ENCODE measurements around the gene ARMC9. TPM values are rescaled to one million over a fixed set of nuclear protein-coding genes. Genes with fewer than 3 reads are reported as not detected.

ARMC9 gene
- total RNA-seq, 2 donors from 2014 or later = 1.6 to 2.0 TPM

- Mint-ChIP-seq H3K27ac (no peak overlapping the region), H3K9me3 (no peaks in the 10 kb centered on the region), H3K27me3 (peaks cover 31% of the 10 kb centered on the region), H3K36me3 (ENCODE audit: low read depth) (no peaks in the 10 kb centered on the region), H3K4me3 (no peak overlapping the region), H3K4me1 (no peaks in the 10 kb centered on the region)
- no peak for ATAC-seq (replicated peaks)
Measured at GRCh38 chr2:231412618-231412963, 214.2 kb downstream of the ARMC9 start.

- H3K36me3 Mint-ChIP-seq (ENCODE audit: low read depth) = no peaks in the 10 kb centered on the region
- no peak overlapping the region for H3K4me3 Mint-ChIP-seq
- no peaks in the 10 kb centered on the region for H3K4me1 Mint-ChIP-seq
- H3K9me3 Mint-ChIP-seq = no peaks in the 10 kb centered on the region
- H3K27me3 Mint-ChIP-seq = peaks cover 31% of the 10 kb centered on the region
- ATAC-seq (replicated peaks) = no peak
- H3K27ac Mint-ChIP-seq = no peak overlapping the region
Measured at GRCh38 chr2:231413456-231413855, 215.0 kb downstream of the ARMC9 start.

- no peak for ATAC-seq (replicated peaks)
- Mint-ChIP-seq H3K9me3 (no peaks in the 10 kb centered on the region), H3K4me1 (no peaks in the 10 kb centered on the region), H3K27me3 (peaks cover 31% of the 10 kb centered on the region), H3K4me3 (no peak overlapping the region), H3K36me3 (ENCODE audit: low read depth) (no peaks in the 10 kb centered on the region), H3K27ac (no peak overlapping the region)
Measured at GRCh38 chr2:231413921-231414476, 215.6 kb downstream of the ARMC9 start.

GRCh38 chr2:231415029-231415428, 216.6 kb downstream of the ARMC9 start:
- Mint-ChIP-seq H3K4me3 (no peak overlapping the region), H3K27me3 (peaks cover 31% of the 10 kb centered on the region), H3K27ac (no peak overlapping the region), H3K9me3 (no peaks in the 10 kb centered on the region), H3K4me1 (no peaks in the 10 kb centered on the region), H3K36me3 (ENCODE audit: low read depth) (no peaks in the 10 kb centered on the region)
- ATAC-seq (replicated peaks) = no peak

- H3K4me1 Mint-ChIP-seq = no peaks in the 10 kb centered on the region
- ATAC-seq (replicated peaks) = no peak
- peaks cover 11% of the 10 kb centered on the region for H3K27me3 Mint-ChIP-seq
- H3K4me3 Mint-ChIP-seq = no peak overlapping the region
- H3K27ac Mint-ChIP-seq = no peak overlapping the region
- H3K36me3 Mint-ChIP-seq (ENCODE audit: low read depth) = no peaks in the 10 kb centered on the region
- no peaks in the 10 kb centered on the region for H3K9me3 Mint-ChIP-seq
Measured at GRCh38 chr2:231418820-231419640, 220.6 kb downstream of the ARMC9 start.

- H3K36me3 Mint-ChIP-seq (ENCODE audit: low read depth) = no peaks in the 10 kb centered on the region
- peaks cover 5% of the 10 kb centered on the region for H3K4me1 Mint-ChIP-seq
- no peak overlapping the region for H3K27ac Mint-ChIP-seq
- H3K4me3 Mint-ChIP-seq = no peak overlapping the region
- peaks cover 3% of the 10 kb centered on the region for H3K27me3 Mint-ChIP-seq
- ATAC-seq (replicated peaks) = no peak
- no peaks in the 10 kb centered on the region for H3K9me3 Mint-ChIP-seq
Measured at GRCh38 chr2:231421051-231421580, 222.7 kb downstream of the ARMC9 start.

GRCh38 chr2:231422056-231422455, 223.6 kb downstream of the ARMC9 start:
- H3K4me3 Mint-ChIP-seq = no peak overlapping the region
- H3K9me3 Mint-ChIP-seq = no peaks in the 10 kb centered on the region
- no peak for ATAC-seq (replicated peaks)
- H3K27ac Mint-ChIP-seq = no peak overlapping the region
- H3K27me3 Mint-ChIP-seq = no peaks in the 10 kb centered on the region
- peaks cover 9% of the 10 kb centered on the region for H3K4me1 Mint-ChIP-seq
- H3K36me3 Mint-ChIP-seq (ENCODE audit: low read depth) = no peaks in the 10 kb centered on the region

- no peak overlapping the region for H3K27ac Mint-ChIP-seq
- no peaks in the 10 kb centered on the region for H3K36me3 Mint-ChIP-seq (ENCODE audit: low read depth)
- peaks cover 9% of the 10 kb centered on the region for H3K4me1 Mint-ChIP-seq
- H3K4me3 Mint-ChIP-seq = no peak overlapping the region
- no peaks in the 10 kb centered on the region for H3K27me3 Mint-ChIP-seq
- H3K9me3 Mint-ChIP-seq = no peaks in the 10 kb centered on the region
- no peak for ATAC-seq (replicated peaks)
Measured at GRCh38 chr2:231423176-231423575, 224.7 kb downstream of the ARMC9 start.

Other genes starting within 250 kb of the ARMC9 start
- gene SPATA3, start 202.5 kb upstream of the ARMC9 start, total RNA-seq = 1 to 10 TPM; 2.2 to 2.5 TPM
- gene C2orf72, start 161.1 kb upstream of the ARMC9 start, total RNA-seq = 1 to 10 TPM in 1 of 2 donors, under 1 TPM in 1; 0.48 to 3.3 TPM
- 100 to 1,000 TPM in 1 of 2 donors, 10 to 100 TPM in 1; 70.2 to 154 TPM for gene PSMD1, start 141.8 kb upstream of the ARMC9 start, total RNA-seq
- gene HTR2B, start 73.6 kb upstream of the ARMC9 start, total RNA-seq = not detected
- under 1 TPM in 1 of 2 donors, not detected in 1; 0.19 TPM for gene B3GNT7, start 197.1 kb downstream of the ARMC9 start, total RNA-seq